ENCODE results near the gene DCDC2B. TPM values are rescaled to one million over a fixed set of nuclear protein-coding genes. Genes with fewer than 3 reads are reported as not detected.

The DCDC2B gene
- total and polyA plus RNA-seq, 10 of the 15 experiments (the other 5 are each of a cell fraction or from before 2014, with no cell fraction given): 0.12 to 0.21 (median 0.15) TPM; not detected in 7

DNA sequence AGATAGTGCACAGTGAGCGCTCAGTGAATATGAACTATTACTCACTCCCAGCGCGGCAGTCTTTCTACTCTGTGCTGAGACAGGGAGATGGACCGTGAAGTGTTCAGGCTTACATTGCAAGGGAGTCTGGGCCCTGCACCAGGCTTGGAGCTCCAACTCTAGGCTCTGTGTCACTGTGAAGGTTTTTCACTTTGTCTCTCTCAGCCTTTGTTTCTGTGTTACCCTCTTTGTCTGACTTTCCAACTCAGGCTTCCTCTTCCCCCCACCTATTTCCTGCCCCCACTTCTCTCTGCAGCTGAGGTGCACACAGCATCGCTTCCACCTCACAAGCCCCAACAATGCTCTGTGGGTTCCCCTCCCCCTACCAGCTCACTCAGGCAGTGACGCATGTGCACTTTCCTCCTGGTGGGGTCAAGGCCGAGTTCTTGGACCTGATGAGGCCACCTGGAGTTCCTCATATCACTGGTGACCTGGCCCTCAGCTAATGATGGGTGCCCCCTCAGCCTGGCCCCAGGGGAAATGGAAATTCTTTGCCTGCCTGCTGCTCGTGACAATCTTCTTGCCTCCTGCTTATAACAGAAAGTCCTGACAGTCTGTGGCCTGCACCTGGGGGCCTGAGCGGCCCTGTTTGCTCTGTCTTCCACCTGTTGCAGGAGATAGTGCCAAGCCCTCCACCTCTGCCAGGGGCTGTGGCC is 41.1 kb downstream of the DCDC2B start:
- no peaks in the 10 kb centered on the region; a peak in 1 of 4 replicates for H3K36me3 ChIP-seq (ENCODE audit: control insufficient read depth in 2 of 2, insufficient read depth in 2 of 2, low read length in 1 of 2)
- DNase-seq (ENCODE audit: low read depth, low spot score) (peak; percentile 95), FAIRE-seq (peak; percentile 92), ATAC-seq (peak; percentile 78)
- H3K4me2 ChIP-seq (ENCODE audit: control insufficient read depth, insufficient read depth): peak overlapping the region; percentile 99
- WGBS (ENCODE audit: insufficient coverage, insufficient replicate concordance, low lambda C conversion rate, missing lambda C conversion rate): under 1% methylated on average over 9 of the region's 9 CpGs
- H3K79me2 ChIP-seq (ENCODE audit: control insufficient read depth, insufficient read depth, low read length): peaks cover 43% of the 10 kb centered on the region
- peak overlapping the region; percentile 41 for H2AFZ ChIP-seq (ENCODE audit: control insufficient read depth, low read depth, low read length)
- no TSS peak for BruUV-seq (replicated peaks)
- peak overlapping the region; percentile 63; the same call in 1 of the 2 replicates for H3K4me3 ChIP-seq
- H3K27ac ChIP-seq (ENCODE audit: control insufficient read depth, insufficient read depth): peak overlapping the region; percentile 89
- in situ Hi-C loops (cut with MboI) (no loop called here), intact Hi-C loops (cut with micrococcal nuclease; ENCODE audit: unreplicated experiment) (loop anchor here (5.0 kb wide), 1 partner anchor 67 kb away; no protein-coding TSS in a partner anchor)
- H4K20me1 ChIP-seq (ENCODE audit: control insufficient read depth, insufficient read depth): no peaks in the 10 kb centered on the region
- ChIA-PET CTCF (interaction anchor here (0.5 to 9.6 kb wide), 21 partner anchors 8 to 150 kb away, joined by 3 to 123 read pairs (median 10); partner anchors contain the start of genes CCDC28B, EIF3I, HDAC1 and TMEM234), RAD21 (ENCODE audit: unreplicated experiment) (interaction anchor here (0.6 to 4.7 kb wide), 17 partner anchors 9 to 745 kb away, joined by 3 to 45 read pairs (median 5); partner anchors contain the start of genes HDAC1, MARCKSL1 and TMEM39B), POLR2A (interaction anchor here (0.6 to 3.5 kb wide), 18 partner anchors 8 to 169 kb away, joined by 3 to 21 read pairs (median 4); partner anchors contain the start of genes BSDC1, HDAC1, MARCKSL1 and TXLNA), SMC1A (ENCODE audit: uncharacterized antibody, unreplicated experiment) (interaction anchor here (0.9 to 14.4 kb wide), 13 partner anchors 9 to 145 kb away, joined by 3 to 124 read pairs (median 9); partner anchors contain the start of genes BSDC1, DCDC2B and HDAC1)
- H3K4me1 ChIP-seq (ENCODE audit: control insufficient read depth, insufficient read depth, low read length): peaks cover 66% of the 10 kb centered on the region
- H3K9ac ChIP-seq (ENCODE audit: control insufficient read depth, insufficient read depth, low read length): peak overlapping the region; percentile 75
- H3K9me3 ChIP-seq (replicated peaks; ENCODE audit: control insufficient read depth, insufficient read depth, low read length): no peaks in the 10 kb centered on the region
- H3K27me3 ChIP-seq (replicated peaks in 1 of 2; ENCODE audit: control insufficient read depth in 2 of 2, insufficient read depth in 2 of 2, low read length in 1 of 2): no peaks in the 10 kb centered on the region
- no peak for TF ChIP-seq KDM1A (IDR thresholded peaks at IDR 0.05; ENCODE audit: borderline replicate concordance)
- TF ChIP-seq ZNF384 (IDR thresholded peaks at IDR 0.05; ENCODE audit: borderline replicate concordance, low read depth, low read length): no peak
- peak; percentile 69; the same call in 1 of the 2 replicates for TF ChIP-seq SMAD5 (IDR thresholded peaks at IDR 0.05; ENCODE audit: low read depth)
- peak; percentile 67; the same call in 1 of the 2 replicates for TF ChIP-seq ZBED1 (IDR thresholded peaks at IDR 0.05; ENCODE audit: borderline replicate concordance)
- TF ChIP-seq DPF2 (IDR thresholded peaks at IDR 0.05): peak; percentile 57
- peak; percentile 72 for TF ChIP-seq BCL11A (IDR thresholded peaks at IDR 0.05; ENCODE audit: low read depth, low read length)
- TF ChIP-seq NBN (IDR thresholded peaks at IDR 0.05): peak; percentile 92
- no peak for TF ChIP-seq NR2C2 (IDR thresholded peaks at IDR 0.05; ENCODE audit: borderline replicate concordance, control insufficient read depth, insufficient read length, low read depth)
- TF ChIP-seq NR2F1 (conservative IDR thresholded peaks at IDR 0.05): peak; percentile 93
- no peak for TF ChIP-seq POLR2AphosphoS2 (IDR thresholded peaks at IDR 0.05; ENCODE audit: low read depth, low read length)
- no peak for TF ChIP-seq KAT2A (conservative IDR thresholded peaks at IDR 0.05; ENCODE audit: control insufficient read depth, low read depth, low read length)
- TF ChIP-seq ATF7 (IDR thresholded peaks at IDR 0.05; ENCODE audit: low read depth): peak; percentile 84; the same call in 1 of the 2 replicates
- TF ChIP-seq GATAD2B (conservative IDR thresholded peaks at IDR 0.05; ENCODE audit: low read depth): peak; percentile 39; the same call in 1 of the 2 replicates
- peak; percentile 65; the same call in 1 of the 2 replicates for TF ChIP-seq TAF1 (IDR thresholded peaks at IDR 0.05; ENCODE audit: borderline replicate concordance, low read depth, low read length)
- TF ChIP-seq, protein P1, sequence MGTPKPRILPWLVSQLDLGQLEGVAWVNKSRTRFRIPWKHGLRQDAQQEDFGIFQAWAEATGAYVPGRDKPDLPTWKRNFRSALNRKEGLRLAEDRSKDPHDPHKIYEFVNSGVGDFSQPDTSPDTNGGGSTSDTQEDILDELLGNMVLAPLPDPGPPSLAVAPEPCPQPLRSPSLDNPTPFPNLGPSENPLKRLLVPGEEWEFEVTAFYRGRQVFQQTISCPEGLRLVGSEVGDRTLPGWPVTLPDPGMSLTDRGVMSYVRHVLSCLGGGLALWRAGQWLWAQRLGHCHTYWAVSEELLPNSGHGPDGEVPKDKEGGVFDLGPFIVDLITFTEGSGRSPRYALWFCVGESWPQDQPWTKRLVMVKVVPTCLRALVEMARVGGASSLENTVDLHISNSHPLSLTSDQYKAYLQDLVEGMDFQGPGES (IDR thresholded peaks at IDR 0.05): no peak
- peak; percentile 92 to 94 for TF ChIP-seq IKZF2 (IDR thresholded peaks at IDR 0.05)
- TF ChIP-seq GABPA (IDR thresholded peaks at IDR 0.05; ENCODE audit: low read depth): no peak
- no peak for TF ChIP-seq SMC3 (IDR thresholded peaks at IDR 0.05; ENCODE audit: borderline replicate concordance, low read length)
- TF ChIP-seq MTA2 (IDR thresholded peaks at IDR 0.05; ENCODE audit: low read depth): peak; percentile 80
- TF ChIP-seq NFYB (IDR thresholded peaks at IDR 0.05; ENCODE audit: insufficient read depth, low read depth, low read length): no peak
- no peak for TF ChIP-seq PAX8 (IDR thresholded peaks at IDR 0.05)
- peak; percentile 95 for TF ChIP-seq IKZF1 (conservative IDR thresholded peaks at IDR 0.05)
- no peak for TF ChIP-seq RBBP5 (conservative IDR thresholded peaks at IDR 0.05)
- TF ChIP-seq SREBF2 (IDR thresholded peaks at IDR 0.05; ENCODE audit: low read length): no peak
- no peak for TF ChIP-seq TBL1XR1 (IDR thresholded peaks at IDR 0.05; ENCODE audit: low read depth, low read length)
- no peak; the same call in 1 of the 2 replicates for TF ChIP-seq JUNB (IDR thresholded peaks at IDR 0.05)

Data from GM12878 (cell line).